Measurements from ENCODE around the gene BBS2. TPM values are rescaled to one million over a fixed set of nuclear protein-coding genes. Genes with fewer than 3 reads are reported as not detected.
"Not testable (repeated sequence)": the region's sequence is repeated elsewhere in the genome, so short reads cannot be mapped to it uniquely, and the experiment has no call there.

The BBS2 gene
- total and polyA plus RNA-seq, 4 donors = 7.1 to 13.8 (median 11.1) TPM

- no peak for TF ChIP-seq CTCF (IDR thresholded peaks at IDR 0.05; ENCODE audit: low read depth, low read length, missing input control)
- Histone ChIP-seq H3K36me3 (ENCODE audit: control insufficient read depth in 4 of 4, insufficient read depth in 3 of 4, low read depth in 1 of 4, low read length in 3 of 4) (peaks cover 1 to 11% (median 5%) of the 10 kb centered on the region in 4 donors), H3K9ac (ENCODE audit: low read depth in 1 of 2, low read length in 2 of 2) (no peak overlapping the region), H3K9me3 (ENCODE audit: control insufficient read depth in 4 of 4, low read length in 3 of 4) (no peaks in the 10 kb centered on the region), H3K4me1 (ENCODE audit: control insufficient read depth in 4 of 4, insufficient read depth in 4 of 4, low read length in 3 of 4) (no peaks in the 10 kb centered on the region), H3K27ac (ENCODE audit: low read depth in 1 of 2, low read length in 2 of 2) (no peak overlapping the region), H3K27me3 (ENCODE audit: control insufficient read depth in 4 of 4, insufficient read depth in 4 of 4, low read length in 3 of 4) (no peaks in the 10 kb centered on the region), H3K4me3 (ENCODE audit: low read depth in 1 of 3, low read length in 3 of 3) (no peak overlapping the region)
- 95% methylated on average over 4 of the region's 4 CpGs for WGBS
- DNase-seq (ENCODE audit: low spot score) = no peak
These were observed 28.1 kb downstream of the BBS2 start for GRCh38 chr16:56491657-56492261.

GRCh38 chr16:56488868-56489267 is 31.0 kb downstream of the BBS2 start:
- H3K4me3 ChIP-seq (ENCODE audit: low read depth in 1 of 3, low read length in 3 of 3); DNase-seq (ENCODE audit: low spot score); H3K27me3 ChIP-seq (ENCODE audit: control insufficient read depth in 4 of 4, insufficient read depth in 4 of 4, low read length in 3 of 4); H3K9me3 ChIP-seq (ENCODE audit: control insufficient read depth in 4 of 4, low read length in 3 of 4); H3K4me1 ChIP-seq (ENCODE audit: control insufficient read depth in 4 of 4, insufficient read depth in 4 of 4, low read length in 3 of 4); H3K27ac ChIP-seq (ENCODE audit: low read depth in 1 of 2, low read length in 2 of 2); H3K9ac ChIP-seq (ENCODE audit: low read depth in 1 of 2, low read length in 2 of 2): not testable (repeated sequence)
- peaks cover 1 to 10% (median 7%) of the 10 kb centered on the region in 4 donors for H3K36me3 ChIP-seq (ENCODE audit: control insufficient read depth in 4 of 4, insufficient read depth in 3 of 4, low read depth in 1 of 4, low read length in 3 of 4)
- 90% methylated on average over 1 of the region's 1 CpG for WGBS

GRCh38 chr16:56488035-56488434 is 31.8 kb downstream of the BBS2 start:
- H3K36me3 ChIP-seq (ENCODE audit: control insufficient read depth in 4 of 4, insufficient read depth in 3 of 4, low read depth in 1 of 4, low read length in 3 of 4) = peaks cover 1 to 10% (median 7%) of the 10 kb centered on the region in 4 donors
- DNase-seq (ENCODE audit: low spot score) = no peak
- H3K4me1 ChIP-seq (ENCODE audit: control insufficient read depth in 4 of 4, insufficient read depth in 4 of 4, low read length in 3 of 4) = no peaks in the 10 kb centered on the region
- H3K27me3 ChIP-seq (ENCODE audit: control insufficient read depth in 4 of 4, insufficient read depth in 4 of 4, low read length in 3 of 4) = no peaks in the 10 kb centered on the region
- no peak overlapping the region for H3K9ac ChIP-seq (ENCODE audit: low read depth in 1 of 2, low read length in 2 of 2)
- WGBS = 85% methylated on average over 5 of the region's 5 CpGs
- TF ChIP-seq GABPA (IDR thresholded peaks at IDR 0.05 in 1 of 2, conservative IDR thresholded peaks at IDR 0.05 in 1 of 2) (no peak), JUND (IDR thresholded peaks at IDR 0.05) (no peak), FOXA1 (IDR thresholded peaks at IDR 0.05) (no peak), HNF4A (conservative IDR thresholded peaks at IDR 0.05) (no peak), REST (IDR thresholded peaks at IDR 0.05) (no peak), SP1 (IDR thresholded peaks at IDR 0.05) (no peak), TAF1 (conservative IDR thresholded peaks at IDR 0.05) (no peak), NR2F2 (IDR thresholded peaks at IDR 0.05) (no peak), CTCF (IDR thresholded peaks at IDR 0.05; ENCODE audit: low read depth, low read length, missing input control) (no peak), ATF3 (IDR thresholded peaks at IDR 0.05) (no peak), YY1 (IDR thresholded peaks at IDR 0.05) (no peak)
- H3K27ac ChIP-seq (ENCODE audit: low read depth in 1 of 2, low read length in 2 of 2) = no peak overlapping the region
- H3K9me3 ChIP-seq (ENCODE audit: control insufficient read depth in 4 of 4, low read length in 3 of 4) = no peaks in the 10 kb centered on the region
- H3K4me3 ChIP-seq (ENCODE audit: low read depth in 1 of 3, low read length in 3 of 3) = no peak overlapping the region

Measured in liver (tissue), 9 donors.